H9 (cell line): ENCODE data around the gene NOC3L. TPM values are rescaled to one million over a fixed set of nuclear protein-coding genes. Genes with fewer than 3 reads are reported as not detected.

Experiments
- DNase-seq: peaks from one replicate; pipeline ENCODE4 v3.0.0-alpha.2; 2017
- H2AFZ ChIP-seq: one replicate; pipeline ENCODE4 v1.6.1; 2013; ENCODE audit warnings: mild to moderate bottlenecking, low read length, control low read depth, moderate library complexity
- H2AK5ac ChIP-seq: 2 replicates; pipeline ENCODE4 v1.6.1; 2013; ENCODE audit warnings: low read length, control low read depth, mixed read lengths; ENCODE audit not compliant: insufficient read length
- H2BK120ac ChIP-seq: one replicate; pipeline ENCODE4 v1.6.1; 2013; ENCODE audit warnings: low read depth, mild to moderate bottlenecking, low read length, control low read depth, inconsistent platforms; ENCODE audit not compliant: poor library complexity, severe bottlenecking
- H2BK12ac ChIP-seq: 2 replicates; pipeline ENCODE4 v1.6.1; 2013; ENCODE audit warnings: low read length, control low read depth, mixed read lengths, low read depth; ENCODE audit not compliant: insufficient read length
- H2BK15ac ChIP-seq: 2 replicates; pipeline ENCODE4 v1.6.1; 2013; ENCODE audit warnings: low read depth, low read length, control low read depth
- H2BK20ac ChIP-seq: one replicate; pipeline ENCODE4 v1.6.1; 2013; ENCODE audit warnings: low read depth, mild to moderate bottlenecking, low read length, control low read depth, inconsistent platforms; ENCODE audit not compliant: poor library complexity, severe bottlenecking
- H2BK5ac ChIP-seq: 2 replicates; pipeline ENCODE4 v1.6.1; 2013; ENCODE audit warnings: low read length, control low read depth, mixed read lengths; ENCODE audit not compliant: insufficient read length
- H3K14ac ChIP-seq: 2 replicates; pipeline ENCODE4 v1.6.1; 2013; ENCODE audit warnings: low read length, control low read depth; ENCODE audit not compliant: insufficient read depth
- H3K18ac ChIP-seq: 2 replicates; pipeline ENCODE4 v1.6.1; 2013; ENCODE audit warnings: low read depth, mild to moderate bottlenecking, mixed read lengths, low read length, control low read depth; ENCODE audit not compliant: insufficient read length
- H3K23ac ChIP-seq: 2 replicates; pipeline ENCODE4 v1.6.1; 2013; ENCODE audit warnings: low read length, control low read depth, mixed read lengths, low read depth; ENCODE audit not compliant: insufficient read length
- H3K23me2 ChIP-seq: 2 replicates; pipeline ENCODE4 v1.6.1; 2013; ENCODE audit warnings: low read depth, mild to moderate bottlenecking, mixed read lengths, low read length, control low read depth; ENCODE audit not compliant: insufficient read length, poor library complexity, severe bottlenecking
- H3K27ac ChIP-seq: 2 replicates; pipeline ENCODE4 v1.5.1; 2013; ENCODE audit warnings: low read length, control low read depth, mixed read lengths, low read depth; ENCODE audit not compliant: insufficient read length
- H3K27me3 ChIP-seq: 2 replicates; pipeline ENCODE4 v1.6.1; 2013; ENCODE audit warnings: low read length, control low read depth, inconsistent platforms; ENCODE audit not compliant: insufficient read depth
- H3K4ac ChIP-seq: 2 replicates; pipeline ENCODE4 v1.6.1; 2013; ENCODE audit warnings: low read depth, mild to moderate bottlenecking, control low read depth, inconsistent platforms, low read length, moderate library complexity
- H3K4me1 ChIP-seq: 2 replicates; pipeline ENCODE4 v1.6.1; 2013; ENCODE audit warnings: low read length, control low read depth, inconsistent platforms; ENCODE audit not compliant: insufficient read depth
- H3K4me2 ChIP-seq: 2 replicates; pipeline ENCODE4 v1.6.1; 2013; ENCODE audit warnings: low read length, control low read depth, mixed read lengths; ENCODE audit not compliant: insufficient read length, insufficient read depth
- H3K56ac ChIP-seq: 2 replicates; pipeline ENCODE4 v1.6.1; 2013; ENCODE audit warnings: low read depth, mild to moderate bottlenecking, mixed read lengths, low read length, control low read depth; ENCODE audit not compliant: insufficient read length
- H3K79me1 ChIP-seq: 2 replicates; pipeline ENCODE4 v1.6.1; 2013; ENCODE audit warnings: low read depth, mild to moderate bottlenecking, moderate library complexity, low read length, control low read depth, inconsistent platforms; ENCODE audit not compliant: insufficient read depth, poor library complexity, severe bottlenecking
- H3K79me2 ChIP-seq: 2 replicates; pipeline ENCODE4 v1.6.1; 2013; ENCODE audit warnings: low read length, control low read depth, inconsistent platforms; ENCODE audit not compliant: insufficient read depth
- H3K9ac ChIP-seq: 2 replicates; pipeline ENCODE4 v1.6.1; 2013; ENCODE audit warnings: low read length, control low read depth, mixed read lengths; ENCODE audit not compliant: insufficient read length; ENCODE audit errors: extremely low read depth
- H3K9me3 ChIP-seq: one replicate; pipeline ENCODE4 v1.6.1; 2013; ENCODE audit warnings: low read depth, low read length, inconsistent platforms; ENCODE audit not compliant: control insufficient read depth
- H3T11ph ChIP-seq: one replicate; pipeline ENCODE4 v1.6.1; 2013; ENCODE audit warnings: mild to moderate bottlenecking, low read length, control low read depth, inconsistent platforms
- H4K20me1 ChIP-seq: one replicate; pipeline ENCODE4 v1.6.1; 2013; ENCODE audit not compliant: control insufficient read depth, insufficient read length, insufficient read depth
- H4K5ac ChIP-seq: 2 replicates; pipeline ENCODE4 v1.6.1; 2013; ENCODE audit warnings: low read depth, mild to moderate bottlenecking, mixed read lengths, low read length, control low read depth; ENCODE audit not compliant: insufficient read length
- H4K8ac ChIP-seq: replicated peaks from 2 replicates; pipeline ENCODE4 v1.6.1; 2013; ENCODE audit warnings: low read length, control low read depth, mixed read lengths, low read depth; ENCODE audit not compliant: insufficient read length
- H4K91ac ChIP-seq: 2 replicates; pipeline ENCODE4 v1.6.1; 2013; ENCODE audit warnings: low read depth, mild to moderate bottlenecking, moderate library complexity, mixed read lengths, low read length, control low read depth; ENCODE audit not compliant: insufficient read length
- H3K27ac Mint-ChIP-seq, 3 experiments: 2 replicates in 2 of 3; 3 replicates in 1 of 3; pipeline ENCODE4 v1.8.0; 2020 to 2021; ENCODE audit warnings: mixed read lengths in 3 of 3, mild to moderate bottlenecking in 1 of 3, moderate library complexity in 1 of 3
- H3K27me3 Mint-ChIP-seq: 2 replicates; pipeline ENCODE4 v1.8.0; 2021; ENCODE audit warnings: low read depth, mild to moderate bottlenecking, moderate library complexity, mixed read lengths
- H3K36me3 Mint-ChIP-seq, 3 experiments: 2 replicates in 2 of 3; 3 replicates in 1 of 3; pipeline ENCODE4 v1.8.0; 2020 to 2021; ENCODE audit warnings: low read depth in 3 of 3, mixed read lengths in 3 of 3; ENCODE audit not compliant: insufficient read depth in 1 of 3
- H3K4me1 Mint-ChIP-seq, 2 experiments: 2 replicates each; pipeline ENCODE4 v1.8.0; 2020; ENCODE audit warnings: mixed read lengths in 2 of 2
- H3K4me3 Mint-ChIP-seq, 2 experiments: 2 replicates in 1 of 2; 3 replicates in 1 of 2; pipeline ENCODE4 v1.8.0; 2020 to 2021; ENCODE audit warnings: mild to moderate bottlenecking in 2 of 2, mixed read lengths in 2 of 2, moderate library complexity in 1 of 2
- H3K9me3 Mint-ChIP-seq, 2 experiments: 2 replicates in 1 of 2; 3 replicates in 1 of 2; pipeline ENCODE4 v1.8.0; 2020; ENCODE audit warnings: mild to moderate bottlenecking in 2 of 2, mixed read lengths in 2 of 2, moderate library complexity in 1 of 2
- CTCF ChIP-seq: fragments of 200-600 bp; sonication (generic); conservative IDR thresholded peaks from 3 replicates; pipeline ENCODE4 v1.8.0; 2021; ENCODE audit warnings: antibody characterized with exemption, mild to moderate bottlenecking
- WGBS: extraction: QIAGEN DNeasy Blood & Tissue Kit; methylation state at CpG from one replicate; pipeline ENCODE4 v1.1.7; 2013; ENCODE audit warnings: missing lambda C conversion rate, low lambda C conversion rate, mixed read lengths; ENCODE audit not compliant: insufficient read length; ENCODE audit errors: extremely low coverage; 5-methylcytosine and 5-hydroxymethylcytosine counted together
- total RNA-seq: library from RNA; stranded (reverse); gene quantifications from 2 replicates; pipeline ENCODE4 v1.2.1, GENCODE V29; 2021

Gene NOC3L
- total RNA-seq, 1 experiment from 2014 or later, result 35.8 TPM

- Histone ChIP-seq H3K4me2 (no peak overlapping the region), H3K9me3 (no peaks in the 10 kb centered on the region), H3K23me2 (no peaks in the 10 kb centered on the region), H2BK5ac (no peak overlapping the region), H2BK20ac (no peak overlapping the region), H4K91ac (no peak overlapping the region), H3K79me1 (no peaks in the 10 kb centered on the region), H4K20me1 (no peaks in the 10 kb centered on the region), H3T11ph (no peak overlapping the region), H4K5ac (no peak overlapping the region), H2BK12ac (no peak overlapping the region), H2BK15ac (no peak overlapping the region), H2BK120ac (no peak overlapping the region), H3K79me2 (no peaks in the 10 kb centered on the region; the same call in 1 of the 2 replicates), H3K18ac (no peak overlapping the region), H2AFZ (no peak overlapping the region), H3K27ac (no peak overlapping the region), H3K14ac (no peak overlapping the region), H3K23ac (no peak overlapping the region), H3K56ac (no peak overlapping the region), H3K9ac (no peak overlapping the region), H3K4ac (no peak overlapping the region), H4K8ac (no peak overlapping the region), H3K27me3 (no peaks in the 10 kb centered on the region), H3K4me1 (no peaks in the 10 kb centered on the region), H2AK5ac (no peak overlapping the region)
- no CpG with 5 or more reads among the region's 3 CpGs for WGBS
- DNase-seq, result no peak
- no peak overlapping the region for H3K27ac Mint-ChIP-seq
- H3K27me3 Mint-ChIP-seq, result peaks cover 4% of the 10 kb centered on the region; the same call in 1 of the 2 replicates
- H3K4me1 Mint-ChIP-seq, result peaks cover 0 to 3% of the 10 kb centered on the region in 2 experiments; a peak in 3 of 4 replicates
- H3K9me3 Mint-ChIP-seq, result no peaks in the 10 kb centered on the region
- no peaks in the 10 kb centered on the region for H3K36me3 Mint-ChIP-seq
- TF ChIP-seq CTCF, result no peak
- H3K4me3 Mint-ChIP-seq, result no peak overlapping the region
Observed at GRCh38 chr10:94412449-94412848, 49.7 kb upstream of the NOC3L start.
